Femur (tissue), 1 donor: ENCODE results near the gene WDR5.
A peak's percentile ranks its signal among the peaks of the same experiment; 100 is the strongest.
"Not testable (repeated sequence)": the region's sequence is repeated elsewhere in the genome, so short reads cannot be mapped to it uniquely, and the experiment has no call there.

Experiments
- DNase-seq: peaks from one replicate; pipeline ENCODE4 v3.0.0-alpha.2; 2017

WDR5 gene

DNA sequence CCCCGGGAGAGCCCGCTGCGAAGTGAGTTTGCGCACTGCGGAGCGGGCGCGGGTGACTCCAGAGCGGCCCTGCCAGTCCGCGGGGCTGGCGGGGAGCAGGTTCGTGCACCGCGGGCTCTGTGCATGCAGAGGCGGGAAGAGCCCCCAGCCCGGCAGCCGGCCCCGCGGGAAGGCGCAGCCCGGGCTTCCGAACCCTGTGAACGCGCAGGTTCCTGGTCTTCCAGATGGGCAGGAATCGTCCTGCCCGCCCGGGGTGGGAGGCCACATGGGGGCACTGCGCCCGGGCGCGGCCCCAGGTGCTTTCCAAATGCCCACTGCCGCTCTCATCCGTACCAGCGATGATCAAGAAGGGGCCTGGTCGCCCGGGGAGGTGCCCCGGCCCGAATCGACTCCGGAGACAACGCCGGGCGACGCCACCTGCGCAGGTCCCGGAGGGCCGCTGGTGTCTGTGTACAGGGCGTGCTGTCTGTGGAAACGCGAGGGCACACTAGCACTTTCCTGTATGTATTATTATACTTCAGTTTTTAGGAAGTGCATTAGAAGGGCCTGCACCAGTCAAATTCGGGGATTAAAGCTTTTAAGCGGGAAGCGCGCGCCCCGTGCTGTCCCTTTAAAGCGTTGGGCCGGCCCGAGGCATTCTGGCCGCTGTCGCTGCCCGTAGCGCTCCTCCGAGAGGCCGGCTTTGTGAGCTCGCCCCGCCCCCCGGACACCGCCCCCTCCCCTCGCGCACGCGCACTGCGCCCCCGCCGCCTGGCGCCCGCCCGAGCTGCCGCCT lies at the start of gene WDR5:
Gene WDR5, plus strand, starts transcription at position 740 of the 775 bp plus-strand sequence. CDS start 3,796 bp downstream, outside the sequence.
- DNase-seq: peak; percentile 95

DNA sequence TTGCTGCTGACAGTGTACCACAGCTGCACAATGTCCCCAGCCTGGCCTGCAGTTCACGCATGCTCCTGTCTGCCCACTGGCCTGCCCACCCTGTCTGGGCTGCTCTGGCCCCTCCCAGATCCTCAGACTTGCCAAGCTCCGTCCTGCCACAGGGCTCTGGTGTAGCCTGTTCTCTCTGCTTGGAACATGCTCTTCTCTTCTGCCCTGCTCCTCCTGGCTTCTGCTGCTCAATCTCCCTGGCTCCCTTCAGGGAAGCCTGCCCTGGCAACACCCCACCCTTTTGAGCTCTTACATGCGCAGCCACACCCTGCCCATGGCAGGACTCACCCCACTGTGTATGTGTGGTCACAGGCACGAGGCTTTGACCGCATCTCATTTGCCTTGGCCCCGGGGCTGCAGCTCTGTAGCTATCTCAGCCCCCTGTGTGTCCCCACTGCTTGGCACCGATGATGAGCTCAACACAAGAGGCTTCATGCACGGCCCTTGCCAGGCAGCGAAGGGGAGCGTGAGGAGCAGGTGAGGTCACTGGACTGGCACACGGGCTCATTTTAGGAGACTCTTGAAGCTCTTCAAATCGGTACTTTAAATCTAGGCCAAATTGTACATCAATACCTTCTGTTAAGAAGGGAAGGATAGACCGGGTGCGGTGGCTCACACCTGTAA lies 47.7 kb upstream of the WDR5 start:
- no peak for DNase-seq

DNA sequence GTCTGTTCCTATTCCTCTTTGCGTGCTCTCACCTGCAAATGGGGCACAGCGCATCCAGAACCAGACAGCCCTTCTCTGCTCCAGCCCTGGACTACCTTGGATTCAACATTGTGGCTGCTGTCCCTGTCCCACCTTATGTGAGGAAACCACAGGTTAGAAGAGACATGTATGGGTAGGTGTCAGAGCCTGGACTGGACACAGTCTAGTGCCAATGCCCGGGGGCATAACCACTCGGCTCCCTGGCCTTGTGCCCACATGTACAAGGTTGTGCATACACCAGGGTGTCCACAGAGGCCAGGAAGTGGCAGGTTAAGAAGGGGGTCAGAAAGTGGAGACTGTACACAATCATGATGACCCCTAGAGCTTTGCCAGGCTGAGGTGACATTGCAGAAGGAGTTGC lies 45.9 kb upstream of the WDR5 start:
- no peak for DNase-seq

DNA sequence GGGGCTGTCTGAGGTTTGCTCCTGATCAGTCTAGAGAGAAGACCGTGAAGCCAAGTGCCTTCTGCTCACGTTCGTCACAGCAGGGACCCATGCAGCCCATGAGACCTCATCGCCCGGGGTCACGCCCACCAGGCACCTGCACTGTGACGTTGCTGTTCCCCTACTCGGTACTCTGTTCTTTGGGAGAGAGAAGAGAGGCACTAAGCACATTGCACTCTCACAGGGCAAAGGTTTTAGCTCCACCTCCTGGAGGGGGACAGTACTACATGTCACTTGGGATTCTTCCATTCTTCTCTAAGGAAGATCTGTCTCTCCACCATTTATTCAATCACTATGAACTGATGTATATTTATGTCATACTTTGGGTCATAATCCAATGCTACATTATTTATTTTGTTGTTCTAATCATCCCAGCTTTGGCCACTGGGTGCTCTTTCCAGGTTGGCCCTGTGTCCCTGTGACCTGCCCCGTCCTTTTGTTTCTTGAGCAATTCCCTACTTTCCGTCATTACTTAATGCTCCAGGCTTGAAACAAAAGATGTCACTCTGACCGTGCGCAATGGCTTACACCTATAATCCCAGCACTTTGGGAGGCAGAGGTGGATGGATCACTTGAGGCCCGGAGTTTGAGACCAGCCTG lies 36.6 kb upstream of the WDR5 start:
- no peak for DNase-seq

DNA sequence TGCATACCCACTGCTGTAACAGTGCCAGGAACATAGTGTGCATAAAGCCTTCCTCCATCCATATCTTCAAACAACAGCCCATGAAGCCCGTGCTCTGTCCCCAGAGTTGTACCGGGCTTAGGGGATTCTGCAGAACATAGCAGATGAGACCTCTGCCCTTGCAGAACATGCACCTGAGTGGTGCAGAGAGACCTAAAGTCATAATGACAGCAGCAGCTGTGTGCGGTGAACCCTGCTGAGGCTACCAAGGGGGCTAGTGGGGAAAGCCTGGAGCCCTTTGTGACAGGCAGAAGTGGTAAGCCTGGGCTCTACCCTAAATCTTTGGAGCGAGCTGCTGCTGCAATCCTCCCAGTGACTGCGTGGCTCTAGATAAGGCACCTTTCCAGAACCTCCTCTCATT lies 35.8 kb upstream of the WDR5 start:
- DNase-seq: no peak

DNA sequence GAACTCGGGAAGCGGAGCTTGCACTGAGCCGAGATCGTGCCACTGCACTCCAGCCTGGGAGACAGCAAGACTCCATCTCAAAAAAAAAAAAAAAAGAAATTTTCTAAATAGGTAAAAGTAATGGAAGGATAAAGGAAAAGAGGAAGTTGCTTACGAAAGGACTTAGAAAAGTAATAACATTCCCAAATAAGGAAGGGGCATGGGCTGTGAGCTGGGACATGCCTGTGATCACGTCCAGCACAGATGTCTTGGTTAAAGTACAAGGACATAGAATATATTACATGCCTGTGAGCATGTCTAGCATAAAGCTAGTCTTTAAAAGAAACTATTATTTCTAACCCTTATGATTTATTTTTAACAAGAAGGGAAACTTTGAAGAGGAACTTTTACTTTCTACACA lies 34.7 kb upstream of the WDR5 start:
- not testable (repeated sequence) for DNase-seq

DNA sequence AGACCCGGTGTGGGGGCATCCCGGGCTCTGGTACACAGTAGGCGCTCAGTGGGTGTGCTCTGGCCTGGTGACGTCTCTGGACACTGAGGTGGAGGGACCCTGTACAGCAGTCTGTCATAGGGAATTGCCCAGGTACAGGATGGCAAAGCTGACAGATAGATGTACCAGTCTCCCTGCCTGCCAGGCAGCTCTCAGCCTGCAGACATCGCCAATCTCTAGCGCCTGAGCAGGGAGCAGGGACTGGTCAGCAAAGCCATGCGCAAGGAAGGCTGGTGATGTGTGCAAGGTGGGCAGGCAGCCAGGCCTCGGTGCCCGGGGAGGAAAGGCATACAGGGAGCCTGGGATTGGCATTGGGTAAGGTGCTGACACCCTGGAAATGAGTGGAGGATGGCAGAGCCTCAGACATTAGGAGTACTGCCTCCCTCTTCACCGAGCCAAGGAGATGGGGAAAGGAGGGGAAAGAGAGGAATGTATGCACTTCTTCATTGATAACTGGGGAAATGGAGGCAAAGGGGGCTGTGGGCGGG lies 34.2 kb upstream of the WDR5 start:
- DNase-seq: no peak

DNA sequence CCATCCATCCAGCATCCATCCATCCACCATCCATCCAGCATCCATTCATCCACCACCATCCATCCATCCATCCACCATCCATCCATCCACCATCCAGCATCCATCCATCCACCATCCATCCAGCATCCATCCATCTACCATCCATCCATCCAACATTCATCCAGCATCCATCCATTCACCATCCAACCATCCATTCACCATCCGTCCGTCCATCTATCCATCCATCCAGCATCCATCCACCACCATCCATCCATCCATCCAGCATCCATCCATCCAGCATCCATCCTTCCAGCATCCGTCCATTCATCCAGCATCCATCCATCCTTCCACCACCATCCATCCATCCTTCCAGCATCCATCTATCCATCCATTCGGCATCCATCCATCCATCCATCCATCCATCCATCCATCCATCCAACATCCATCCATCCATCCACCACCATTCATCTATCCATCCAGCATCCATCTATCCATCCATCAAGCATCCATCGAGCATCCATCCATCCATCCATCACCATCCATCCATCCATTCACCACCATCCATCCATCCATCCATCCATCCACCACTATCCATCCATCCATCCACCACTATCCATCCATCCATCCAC lies 32.4 kb upstream of the WDR5 start:
- DNase-seq: no peak

DNA sequence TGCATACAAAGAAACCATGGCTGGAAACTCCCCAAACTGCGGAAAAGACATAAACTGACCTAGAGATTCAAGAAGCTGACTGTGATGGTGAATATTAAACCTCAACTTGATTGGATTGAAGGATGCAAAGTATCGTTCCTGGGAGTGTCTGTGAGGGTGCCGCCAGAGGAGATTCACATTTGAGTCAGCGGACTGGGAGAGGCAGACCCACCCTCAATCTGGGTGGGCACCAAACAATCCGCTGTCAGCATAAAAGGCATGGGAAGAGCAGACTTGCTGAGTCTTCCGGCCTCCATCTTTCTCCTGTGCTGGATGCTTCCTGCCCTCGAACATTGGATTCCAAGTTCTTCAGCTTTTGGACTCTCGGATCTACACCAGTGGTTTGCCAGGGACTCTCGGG lies 24.8 kb upstream of the WDR5 start:
- DNase-seq: no peak

DNA sequence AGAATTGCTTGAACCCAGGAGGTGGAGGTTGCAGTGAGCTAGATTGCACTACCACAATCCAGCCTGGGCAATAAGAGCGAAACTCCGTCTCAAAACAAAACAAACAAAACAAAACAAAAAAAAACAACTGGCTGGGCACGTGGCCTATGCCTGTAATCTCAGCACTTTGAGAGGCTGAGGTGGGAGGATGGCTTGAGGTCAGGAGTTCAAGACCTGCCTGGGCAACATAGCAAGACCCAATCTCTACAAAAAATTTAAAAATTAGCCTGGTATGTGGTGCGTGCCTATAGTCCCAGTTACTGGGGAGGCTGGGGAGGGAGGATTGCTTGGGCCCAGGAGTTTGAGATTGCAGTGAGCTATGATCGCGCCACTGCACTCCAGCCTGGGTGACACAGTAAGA lies 23.3 kb upstream of the WDR5 start:
- DNase-seq: no peak

DNA sequence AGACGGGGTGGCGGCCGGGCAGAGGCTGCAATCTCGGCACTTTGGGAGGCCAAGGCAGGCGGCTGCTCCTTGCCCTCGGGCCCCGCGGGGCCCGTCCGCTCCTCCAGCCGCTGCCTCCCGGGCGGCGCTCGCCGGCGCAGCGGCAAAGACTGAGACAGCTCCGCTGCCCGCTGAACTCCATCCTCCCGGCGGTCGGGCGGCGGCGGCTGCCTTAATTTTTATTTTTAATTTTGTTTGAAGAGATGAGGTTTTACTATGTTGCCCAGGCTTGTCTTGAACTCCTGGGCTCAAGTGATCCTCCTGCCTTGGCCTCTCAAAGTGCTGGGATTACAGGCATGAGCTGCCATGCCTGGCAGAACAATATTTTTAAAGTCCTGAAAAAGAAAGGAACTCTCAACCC lies 16.9 kb upstream of the WDR5 start:
- not testable (repeated sequence) for DNase-seq

DNA sequence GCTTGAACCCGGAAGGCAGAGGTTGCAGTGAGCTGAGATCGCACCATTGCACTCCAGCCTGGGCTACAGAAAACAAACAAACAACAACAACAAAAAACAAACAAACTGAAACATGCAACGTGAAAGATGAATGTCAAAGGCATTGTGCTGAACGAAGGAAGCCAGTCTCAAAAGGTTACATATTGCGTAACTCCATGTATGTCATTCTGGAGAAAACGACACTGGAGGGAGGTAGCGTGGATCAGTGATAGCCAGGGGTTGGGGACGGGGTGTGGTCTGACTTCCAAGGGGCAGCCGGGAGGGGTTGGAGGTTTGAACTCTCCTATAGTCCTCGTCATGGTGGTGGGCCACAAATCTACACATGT lies 12.1 kb upstream of the WDR5 start:
- DNase-seq: no peak

DNA sequence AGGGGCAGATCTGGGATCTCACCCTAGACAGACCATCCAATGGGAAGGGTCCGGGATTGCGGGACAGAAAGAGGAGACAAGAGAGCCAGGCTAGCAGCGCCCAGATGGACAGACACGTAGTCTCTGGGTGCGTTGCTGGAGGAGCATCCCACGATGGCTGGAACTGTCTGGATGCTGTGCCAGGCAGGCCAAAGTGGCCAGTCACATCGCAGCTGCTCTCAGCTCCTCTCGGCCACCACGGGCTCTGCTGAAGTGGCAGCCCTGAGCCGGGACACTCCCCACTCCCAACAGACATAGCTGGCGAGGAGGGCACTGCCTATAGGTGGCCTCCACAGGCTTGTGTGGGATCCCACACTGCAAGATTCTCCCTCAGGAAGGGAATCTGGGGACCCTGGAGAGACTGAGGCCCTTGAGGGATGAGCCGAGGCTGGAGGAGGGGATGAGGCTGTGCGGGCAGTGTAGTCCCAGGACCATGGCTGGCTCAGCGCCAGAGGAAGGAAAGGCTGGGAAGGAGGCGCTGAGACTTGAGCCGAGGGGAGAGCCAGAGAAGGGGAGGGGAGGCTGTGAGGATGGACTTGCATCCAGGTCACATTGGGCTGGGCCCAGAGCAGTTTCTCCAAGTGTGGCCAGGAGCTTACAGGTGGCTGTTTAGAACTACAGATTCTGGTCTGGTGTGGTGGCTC lies 10.3 kb upstream of the WDR5 start:
- DNase-seq: no peak

DNA sequence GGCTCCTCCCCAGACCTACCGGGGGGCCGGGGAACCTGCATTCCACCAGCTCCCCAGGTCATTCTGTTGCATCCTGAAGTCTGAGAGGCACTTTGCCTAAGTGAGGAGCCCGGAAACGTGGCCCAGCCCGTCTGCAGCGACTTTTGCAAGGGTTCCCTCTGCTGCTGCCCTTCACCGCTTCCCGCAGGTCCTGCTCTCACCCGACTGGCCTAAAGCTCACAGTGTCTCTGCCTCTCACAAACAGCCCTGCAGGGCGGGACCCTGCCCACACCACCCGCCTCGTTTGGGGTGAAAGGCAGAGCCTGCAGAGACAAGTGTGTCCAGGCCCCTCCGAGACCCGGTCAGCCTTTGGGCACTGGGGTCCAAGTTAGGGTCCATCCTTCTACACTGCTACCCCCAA lies 9.5 kb upstream of the WDR5 start:
- DNase-seq: no peak

DNA sequence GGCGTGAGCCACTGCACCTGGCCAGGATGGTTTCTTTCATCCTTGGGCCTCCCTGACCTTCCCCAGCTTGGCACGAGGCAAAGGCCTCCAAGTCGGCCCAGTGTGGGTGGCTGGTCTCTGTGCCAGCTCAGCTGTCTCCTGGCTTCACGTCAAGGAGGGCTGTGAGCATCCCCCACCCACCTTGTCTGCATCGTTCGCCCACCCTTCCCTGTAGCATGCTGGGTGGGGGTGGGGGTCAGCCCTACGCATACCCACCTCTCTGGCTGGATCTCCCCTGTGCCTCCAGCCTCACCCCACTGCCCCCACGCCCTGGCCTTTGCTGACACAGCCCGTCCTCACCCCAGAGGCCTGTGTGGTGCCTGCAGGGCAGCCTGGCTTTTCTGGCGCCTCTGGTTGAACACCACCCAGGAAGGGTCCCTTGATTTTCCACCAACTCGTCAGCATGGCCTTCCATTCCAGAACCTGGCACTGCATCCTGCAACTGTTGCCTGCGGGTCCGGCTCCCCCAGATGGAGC lies 8.8 kb upstream of the WDR5 start:
- no peak for DNase-seq

DNA sequence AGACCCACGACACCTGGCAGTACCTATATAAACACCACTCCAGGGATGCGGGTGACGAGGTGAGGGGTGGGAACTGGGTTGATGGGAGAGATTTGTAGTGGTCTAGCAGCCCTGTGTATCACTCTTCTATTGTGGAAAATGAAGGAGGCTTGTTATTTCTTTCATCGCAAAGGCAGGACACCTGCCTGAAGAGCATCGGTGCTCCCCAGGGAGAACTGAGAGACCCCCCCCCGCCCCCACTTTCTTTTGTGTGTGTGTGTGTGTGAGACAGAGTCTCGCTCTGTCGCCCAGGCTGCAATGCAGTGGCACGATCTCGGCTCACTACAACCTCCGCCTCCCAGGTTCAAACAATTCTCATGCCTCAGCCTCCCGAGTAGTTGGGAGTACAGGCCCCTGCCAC lies 8.3 kb upstream of the WDR5 start:
- no peak for DNase-seq

DNA sequence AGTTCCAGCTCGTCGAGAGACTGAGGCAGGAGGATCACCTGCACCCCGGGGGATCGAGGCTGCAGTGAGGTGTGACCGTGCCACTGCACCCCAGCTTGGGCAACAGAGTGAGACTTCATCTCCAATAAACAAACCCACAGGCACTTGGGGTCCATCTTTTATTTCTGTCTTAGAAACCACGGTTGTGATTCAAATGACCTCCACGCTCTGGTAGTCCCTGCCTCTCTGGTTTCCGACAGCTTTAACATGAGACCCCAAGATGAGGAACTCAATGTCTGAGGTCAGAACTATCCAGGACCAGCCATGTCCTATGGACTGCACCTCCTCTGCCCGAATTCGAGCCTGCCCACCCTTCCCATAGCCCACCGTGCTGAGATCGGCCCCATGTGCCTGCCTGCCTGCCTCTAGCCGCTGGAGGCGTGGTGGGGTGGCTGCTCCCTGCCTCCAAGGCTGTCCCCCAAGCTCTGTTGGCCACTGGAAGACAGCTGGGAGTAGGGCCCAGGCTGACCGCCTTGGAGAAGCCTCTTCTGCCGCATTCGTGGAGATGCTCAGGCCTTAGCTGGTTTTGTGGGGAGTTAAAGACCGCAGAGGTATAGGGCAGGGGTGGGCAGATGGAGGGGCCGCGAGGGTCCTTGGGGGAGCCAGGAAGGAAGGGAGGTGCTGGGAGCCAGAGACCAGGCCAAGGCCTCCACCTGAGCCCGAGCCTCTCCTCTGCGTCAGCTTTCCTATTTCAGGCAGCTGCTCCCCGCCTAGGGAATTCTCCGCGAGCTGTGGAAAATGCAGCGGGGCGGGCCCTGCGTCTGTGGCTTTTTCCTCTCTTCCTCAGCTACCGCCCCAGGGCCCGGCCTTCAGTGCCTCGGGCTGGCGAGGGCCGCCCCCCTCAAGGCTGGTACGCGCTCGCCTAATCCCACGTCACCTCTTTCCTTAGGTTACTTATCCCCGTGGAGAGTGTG lies 6.9 kb upstream of the WDR5 start:
- DNase-seq: peak; percentile 86

DNA sequence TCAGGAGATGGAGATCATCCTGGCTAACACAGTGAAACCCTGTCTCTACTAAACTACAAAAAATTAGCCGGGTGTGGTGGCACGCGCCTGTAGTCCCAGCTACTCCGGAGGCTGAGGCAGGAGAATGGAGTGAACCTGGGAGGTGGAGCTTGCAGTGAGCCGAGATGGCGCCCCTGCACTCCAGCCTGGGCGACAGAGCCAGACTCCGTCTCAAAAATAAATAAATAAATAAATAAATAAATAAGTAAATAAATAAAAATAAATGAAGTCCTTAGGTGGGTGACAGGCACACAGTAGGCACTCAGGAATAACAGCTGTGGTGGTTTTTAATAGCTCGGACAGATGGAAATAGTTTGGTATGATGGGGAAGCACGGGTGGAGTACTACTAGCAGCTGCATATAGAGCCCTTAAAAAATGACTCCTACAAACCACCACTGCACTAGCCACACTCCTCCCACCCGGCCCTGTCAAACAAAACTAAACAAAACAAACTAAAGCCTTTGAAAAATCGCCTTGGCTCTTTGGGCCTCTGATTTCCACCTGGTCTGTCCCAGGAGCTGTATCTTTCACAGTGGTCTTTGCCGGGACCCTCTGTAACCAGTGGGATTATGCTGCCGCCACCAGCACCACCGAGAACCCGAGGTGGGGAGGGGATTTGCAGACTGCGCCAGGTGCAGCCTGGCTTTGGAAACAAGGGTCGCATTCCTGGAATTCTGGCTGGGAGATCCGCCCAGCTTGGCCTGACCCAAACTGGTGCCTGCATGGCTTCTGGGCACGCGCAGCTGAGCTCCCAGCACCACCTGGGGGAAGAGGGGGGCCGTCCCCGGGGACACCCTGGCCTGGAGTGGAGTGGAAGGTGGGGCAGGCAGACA lies 5.1 kb upstream of the WDR5 start:
- DNase-seq: peak; percentile 82

DNA sequence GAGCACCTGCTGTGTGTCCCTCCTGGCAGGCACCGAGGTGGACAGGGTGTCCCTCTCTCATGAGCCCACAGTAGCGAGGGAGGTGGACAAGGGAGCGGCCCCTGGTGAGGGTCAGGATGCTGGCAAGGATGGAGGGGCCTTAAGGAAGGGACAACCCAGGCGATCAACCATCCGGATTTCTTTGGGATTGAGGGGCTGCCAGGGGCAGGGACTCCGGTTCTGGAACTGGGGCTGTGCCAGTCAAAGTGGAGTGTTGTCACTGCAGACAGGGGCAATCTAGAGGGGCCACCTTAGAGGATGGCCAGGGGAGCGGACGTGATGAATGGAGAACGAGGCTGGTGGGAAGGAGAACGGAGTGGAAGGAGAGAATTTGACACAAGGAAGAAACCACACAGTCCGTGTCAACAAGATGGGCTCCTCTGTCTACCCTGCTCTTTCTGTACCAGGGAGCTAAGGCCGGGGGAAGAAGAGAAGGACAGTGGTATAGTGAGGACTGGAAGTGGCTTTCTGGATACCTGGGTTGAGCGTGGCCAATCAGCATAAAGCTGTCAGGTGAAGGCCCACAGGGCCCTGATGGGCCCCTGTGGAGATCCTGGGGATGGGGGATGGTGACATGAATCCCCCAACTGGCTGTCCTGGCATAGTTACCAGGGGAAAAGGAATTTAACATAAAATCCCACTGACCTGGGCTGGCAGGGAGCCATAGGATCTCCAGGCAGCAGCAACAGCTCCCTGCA lies 4.2 kb upstream of the WDR5 start:
- DNase-seq: no peak
